ENCODE measurements around the gene FADS2.

The FADS2 gene

DNA sequence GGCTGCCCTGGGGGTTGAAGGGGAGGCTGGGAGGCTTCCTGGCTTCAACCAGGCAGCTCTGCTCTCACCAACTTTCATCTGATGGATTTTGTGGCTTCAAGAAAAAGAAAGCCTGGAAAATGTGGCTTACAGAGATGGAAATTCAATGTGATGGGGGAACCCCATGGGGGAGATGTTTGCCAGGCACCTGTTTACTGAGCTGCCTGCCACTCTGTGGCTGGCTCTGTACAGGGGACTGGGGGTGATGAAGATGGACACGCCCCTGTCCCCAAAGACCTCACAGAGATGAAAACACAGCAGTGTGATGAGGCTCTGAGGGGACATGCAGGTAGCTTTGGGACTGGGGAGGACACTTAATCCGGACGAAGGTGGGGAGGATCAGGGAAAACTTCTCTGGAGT, 45.8 kb upstream of the FADS2 start:
- H3K4me3 ChIP-seq (ENCODE audit: low read length) = no peak overlapping the region
- TF ChIP-seq, protein P1, sequence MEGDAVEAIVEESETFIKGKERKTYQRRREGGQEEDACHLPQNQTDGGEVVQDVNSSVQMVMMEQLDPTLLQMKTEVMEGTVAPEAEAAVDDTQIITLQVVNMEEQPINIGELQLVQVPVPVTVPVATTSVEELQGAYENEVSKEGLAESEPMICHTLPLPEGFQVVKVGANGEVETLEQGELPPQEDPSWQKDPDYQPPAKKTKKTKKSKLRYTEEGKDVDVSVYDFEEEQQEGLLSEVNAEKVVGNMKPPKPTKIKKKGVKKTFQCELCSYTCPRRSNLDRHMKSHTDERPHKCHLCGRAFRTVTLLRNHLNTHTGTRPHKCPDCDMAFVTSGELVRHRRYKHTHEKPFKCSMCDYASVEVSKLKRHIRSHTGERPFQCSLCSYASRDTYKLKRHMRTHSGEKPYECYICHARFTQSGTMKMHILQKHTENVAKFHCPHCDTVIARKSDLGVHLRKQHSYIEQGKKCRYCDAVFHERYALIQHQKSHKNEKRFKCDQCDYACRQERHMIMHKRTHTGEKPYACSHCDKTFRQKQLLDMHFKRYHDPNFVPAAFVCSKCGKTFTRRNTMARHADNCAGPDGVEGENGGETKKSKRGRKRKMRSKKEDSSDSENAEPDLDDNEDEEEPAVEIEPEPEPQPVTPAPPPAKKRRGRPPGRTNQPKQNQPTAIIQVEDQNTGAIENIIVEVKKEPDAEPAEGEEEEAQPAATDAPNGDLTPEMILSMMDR (conservative IDR thresholded peaks at IDR 0.05; ENCODE audit: low read depth, low read length) = no peak
- no peak for DNase-seq (ENCODE audit: low read depth)

DNA sequence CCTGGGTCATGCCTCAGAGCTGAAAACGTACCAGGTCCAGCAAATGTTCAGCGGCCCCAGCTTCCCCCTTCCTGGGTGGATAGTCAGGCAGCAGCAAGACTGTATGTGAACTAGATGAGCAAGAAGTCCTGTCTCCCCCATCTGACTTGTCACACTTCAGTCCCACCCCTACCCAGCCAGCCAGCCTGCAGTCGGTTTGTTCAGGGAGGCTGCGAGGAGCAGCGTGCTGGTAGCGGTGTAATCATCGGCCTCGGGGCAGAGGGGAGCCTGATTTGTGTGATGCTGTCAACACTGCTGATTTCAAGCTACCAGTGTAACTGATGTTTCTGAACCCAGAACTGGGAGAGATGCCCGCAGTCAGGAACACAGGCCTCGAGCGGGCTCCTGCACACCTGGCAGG, 45.3 kb upstream of the FADS2 start:
- no peak for DNase-seq (ENCODE audit: low read depth)
- no peak overlapping the region for H3K4me3 ChIP-seq (ENCODE audit: low read length)
- TF ChIP-seq, protein P1 (conservative IDR thresholded peaks at IDR 0.05; ENCODE audit: low read depth, low read length) = no peak

DNA sequence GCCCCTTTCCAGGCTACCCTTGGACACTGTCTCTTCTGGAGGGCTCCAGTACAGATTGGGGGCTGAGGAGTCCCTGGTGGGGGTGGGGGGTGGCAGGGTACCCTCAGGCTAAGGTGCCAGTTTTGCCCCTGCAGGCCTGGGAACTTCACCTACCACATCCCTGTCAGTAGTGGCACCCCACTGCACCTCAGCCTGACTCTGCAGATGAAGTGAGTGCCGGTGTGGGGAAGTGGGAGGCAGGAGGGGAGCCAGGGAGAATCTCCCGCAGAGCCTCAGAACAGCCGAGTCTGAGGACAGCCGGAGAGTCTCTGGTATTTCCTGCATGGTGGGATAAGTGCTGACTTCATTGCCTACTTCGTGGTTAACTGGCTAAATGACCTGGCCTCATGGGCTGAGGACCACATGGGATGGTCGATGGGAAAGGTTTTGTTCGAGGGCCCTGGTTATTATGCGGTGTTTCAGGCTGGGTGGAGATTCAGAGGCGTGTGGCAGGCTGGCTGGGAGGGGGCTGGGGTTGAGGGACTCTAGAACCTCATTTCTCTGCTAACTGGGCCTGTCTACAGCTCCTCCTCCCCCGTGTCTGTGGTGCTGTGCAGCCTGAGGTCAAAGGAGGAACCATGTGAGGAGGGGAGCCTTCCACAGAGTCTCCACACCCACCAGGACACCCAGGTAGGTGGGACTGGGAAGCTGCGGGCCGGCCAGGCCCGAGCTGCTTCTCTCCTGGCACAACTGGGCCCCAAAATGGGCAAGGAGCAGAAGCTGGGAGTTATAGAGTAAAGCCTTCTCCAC, 44.2 kb upstream of the FADS2 start:
- DNase-seq (ENCODE audit: low read depth) = no peak
- TF ChIP-seq, protein P1 (conservative IDR thresholded peaks at IDR 0.05; ENCODE audit: low read depth, low read length) = no peak
- no peak overlapping the region for H3K4me3 ChIP-seq (ENCODE audit: low read length)

DNA sequence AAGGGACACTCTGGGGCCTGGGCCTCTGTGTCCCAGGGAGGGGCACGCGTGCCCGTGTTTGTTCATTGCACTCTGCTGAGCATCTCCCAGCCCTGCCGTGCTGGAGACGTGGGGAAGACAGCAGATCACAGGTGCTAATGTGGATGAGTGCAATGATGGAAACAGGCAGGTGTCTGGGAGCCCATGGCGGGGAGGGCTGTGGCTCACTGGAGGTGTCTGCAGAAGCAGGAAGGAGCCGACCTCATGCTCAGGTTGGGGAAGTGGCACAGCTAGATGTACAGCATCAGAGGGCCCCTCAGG, 43.6 kb upstream of the FADS2 start:
- DNase-seq (ENCODE audit: low read depth) = no peak
- TF ChIP-seq, protein P1 (conservative IDR thresholded peaks at IDR 0.05; ENCODE audit: low read depth, low read length) = no peak
- H3K4me3 ChIP-seq (ENCODE audit: low read length) = no peak overlapping the region

DNA sequence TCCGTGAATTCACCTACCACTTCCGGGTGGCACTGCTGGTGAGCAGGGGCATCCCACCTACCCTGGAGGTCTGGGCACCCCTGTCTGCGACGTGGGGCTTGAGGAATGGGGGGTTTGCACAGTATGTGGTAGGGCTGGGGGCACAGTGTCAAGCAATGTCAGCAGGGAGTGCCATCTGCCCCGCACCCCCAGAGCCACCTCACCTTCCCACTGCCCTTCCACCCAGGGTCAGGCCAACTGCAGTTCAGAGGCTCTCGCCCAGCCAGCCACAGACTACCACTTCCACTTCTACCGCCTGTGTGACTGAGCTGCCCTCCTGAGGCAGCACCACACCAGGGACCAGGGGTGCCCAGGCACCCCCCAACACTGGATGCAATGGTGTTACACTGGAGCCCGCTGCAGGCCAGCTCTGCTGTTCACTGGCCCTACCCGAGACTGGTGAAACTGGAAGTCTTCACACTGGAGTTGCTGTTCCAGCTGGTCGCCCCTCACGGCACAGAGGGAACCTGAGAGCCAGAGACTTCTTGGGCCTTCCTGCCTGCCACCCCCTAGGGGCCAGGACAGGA, 42.2 kb upstream of the FADS2 start:
- TF ChIP-seq, protein P1 (conservative IDR thresholded peaks at IDR 0.05; ENCODE audit: low read depth, low read length) = no peak
- no peak overlapping the region for H3K4me3 ChIP-seq (ENCODE audit: low read length)
- no peak for DNase-seq (ENCODE audit: low read depth)

DNA sequence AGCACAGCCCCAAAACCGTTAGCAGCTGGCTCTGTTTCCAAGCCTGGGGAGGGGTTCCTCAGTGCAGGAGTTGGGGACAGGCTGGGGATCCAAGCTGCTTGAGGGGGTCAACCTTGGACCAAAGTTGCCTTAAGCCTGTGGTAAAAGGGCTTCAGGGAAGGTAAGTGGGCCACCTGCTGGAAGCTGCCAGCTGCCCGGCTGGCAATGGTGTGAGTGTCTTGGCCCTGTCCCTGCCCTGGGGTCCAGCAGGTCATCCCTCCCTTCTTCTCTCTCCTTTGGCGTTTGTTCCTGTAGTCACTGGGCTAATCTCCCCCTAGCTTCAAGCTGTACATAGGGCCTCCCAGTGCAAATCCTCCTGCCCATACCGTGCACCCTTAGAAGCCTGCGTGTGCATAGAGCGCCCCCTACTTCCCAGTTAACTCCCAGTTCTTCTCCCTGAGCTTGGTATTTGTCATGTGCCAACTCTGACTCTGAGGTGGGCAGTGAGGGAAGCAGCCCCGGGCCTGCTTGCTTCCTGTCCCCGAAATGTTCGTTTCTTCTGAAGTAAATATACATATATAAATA, 40.1 kb upstream of the FADS2 start:
- TF ChIP-seq, protein P1 (conservative IDR thresholded peaks at IDR 0.05; ENCODE audit: low read depth, low read length) = peak; percentile 91
- H3K4me3 ChIP-seq (ENCODE audit: low read length) = no peak overlapping the region
- peak; percentile 77 for DNase-seq (ENCODE audit: low read depth)
